Immature natural killer cell (primary cell): ENCODE measurements around the gene MCM9. TPM values are rescaled to one million over a fixed set of nuclear protein-coding genes. Genes with fewer than 3 reads are reported as not detected.
A peak's percentile ranks its signal among the peaks of the same experiment; 100 is the strongest.

Experiments used
- DNase-seq, 3 donors: peaks; one replicate each; pipeline ENCODE4 v3.0.0; 2022; ENCODE audit warnings: mixed read lengths in 1 of 3
- H3K27ac Mint-ChIP-seq, 6 donors: one replicate each; pipeline ENCODE4 v1.8.0; 2020; ENCODE audit warnings: mixed read lengths in 6 of 6, mild to moderate bottlenecking in 5 of 6, inconsistent platforms in 4 of 6, moderate library complexity in 3 of 6
- H3K27me3 Mint-ChIP-seq, 3 donors: one replicate each; pipeline ENCODE4 v1.8.0; 2020 to 2021; ENCODE audit warnings: low read depth in 3 of 3, mild to moderate bottlenecking in 3 of 3, mixed read lengths in 3 of 3, moderate library complexity in 3 of 3, inconsistent platforms in 1 of 3
- H3K36me3 Mint-ChIP-seq, 3 donors: one replicate each; pipeline ENCODE4 v1.8.0; 2020; ENCODE audit warnings: mixed read lengths in 3 of 3, inconsistent platforms in 2 of 3, mild to moderate bottlenecking in 2 of 3
- H3K4me1 Mint-ChIP-seq, 2 donors: one replicate each; pipeline ENCODE4 v1.8.0; 2020; ENCODE audit warnings: inconsistent platforms in 2 of 2, mild to moderate bottlenecking in 2 of 2, mixed read lengths in 2 of 2, moderate library complexity in 1 of 2
- H3K4me3 Mint-ChIP-seq, 5 donors: one replicate each; pipeline ENCODE4 v1.8.0; 2020; ENCODE audit warnings: mild to moderate bottlenecking in 5 of 5, mixed read lengths in 5 of 5, inconsistent platforms in 3 of 5, moderate library complexity in 3 of 5
- H3K9me3 Mint-ChIP-seq, 6 donors: one replicate each; pipeline ENCODE4 v1.8.0; 2020; ENCODE audit warnings: mild to moderate bottlenecking in 6 of 6, mixed read lengths in 6 of 6, inconsistent platforms in 4 of 6, moderate library complexity in 3 of 6
- polyA plus RNA-seq, 3 donors: library from polyadenylated mRNA; unstranded; fragments of 300-500 nt; fragmentation: Illumina TruSeq; gene quantifications; one replicate each; pipeline ENCODE4 v1.2.3, GENCODE V29; 2021

MCM9 gene
- polyA plus RNA-seq, 3 donors from 2014 or later, result 15.3 to 23.7 (median 16.8) TPM

DNA sequence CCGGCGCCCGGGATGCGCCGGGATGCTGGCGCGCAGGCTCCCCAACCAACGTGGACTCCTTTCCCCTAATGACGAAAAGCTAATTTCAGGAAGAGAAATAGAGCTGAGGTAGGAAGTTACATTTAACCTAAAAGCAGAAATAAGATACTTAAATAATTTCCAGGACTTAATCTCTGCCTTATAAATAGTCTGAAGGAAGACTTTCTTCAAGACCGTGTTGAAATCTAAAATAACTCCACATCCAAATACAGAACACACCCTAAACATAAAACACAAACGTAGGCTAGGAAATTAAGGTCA lies 39.7 kb downstream of the MCM9 start:
- H3K27me3 Mint-ChIP-seq, result peaks cover 12 to 17% (median 14%) of the 10 kb centered on the region in 3 donors
- peak overlapping the region; percentile 79 to 98 (median 88) for H3K4me3 Mint-ChIP-seq
- H3K36me3 Mint-ChIP-seq, result peaks cover 7 to 11% (median 11%) of the 10 kb centered on the region in 3 donors
- no peak for DNase-seq
- H3K9me3 Mint-ChIP-seq, result no peaks in the 10 kb centered on the region
- peaks cover 55 to 86% of the 10 kb centered on the region in 2 donors for H3K4me1 Mint-ChIP-seq
- H3K27ac Mint-ChIP-seq, result peak overlapping the region; percentile 83 to 93 (median 90)

GRCh38 chr6:118894425-118895260 lies 40.3 kb downstream of the MCM9 start:
- H3K4me1 Mint-ChIP-seq, result peaks cover 50 to 86% of the 10 kb centered on the region in 2 donors
- peak overlapping the region; percentile 94 to 97 (median 96) for H3K27ac Mint-ChIP-seq
- H3K4me3 Mint-ChIP-seq, result peak overlapping the region; percentile 91 to 100 (median 98)
- no peaks in the 10 kb centered on the region for H3K9me3 Mint-ChIP-seq
- DNase-seq, result peak; percentile 76 to 79 (median 77)
- peaks cover 12 to 17% (median 14%) of the 10 kb centered on the region in 3 donors for H3K27me3 Mint-ChIP-seq
- peaks cover 7 to 11% (median 8%) of the 10 kb centered on the region in 3 donors for H3K36me3 Mint-ChIP-seq

GRCh38 chr6:118893807-118894424 lies 41.0 kb downstream of the MCM9 start, which contains the start of gene ASF1A:
Gene ASF1A (plus strand): TSS chr6:118894152. CDS start chr6:118894414, 262 bp downstream.
- DNase-seq, result peak; percentile 88 to 93 (median 91)
- Mint-ChIP-seq H3K9me3 (no peaks in the 10 kb centered on the region), H3K36me3 (peaks cover 2 to 6% (median 4%) of the 10 kb centered on the region in 3 donors), H3K27me3 (peaks cover 12 to 17% (median 14%) of the 10 kb centered on the region in 3 donors), H3K27ac (peak within 1 kb of the TSS; percentile 95 to 98 (median 97)), H3K4me3 (peak within 1 kb of the TSS; percentile 91 to 100 (median 98)), H3K4me1 (peaks cover 44 to 84% of the 10 kb centered on the region in 2 donors)

- H3K4me1 Mint-ChIP-seq, result peaks cover 41 to 83% of the 10 kb centered on the region in 2 donors
- H3K4me3 Mint-ChIP-seq, result peak overlapping the region; percentile 91 to 100 (median 98)
- no peaks in the 10 kb centered on the region for H3K9me3 Mint-ChIP-seq
- peaks cover 0 to 2% (median 0%) of the 10 kb centered on the region in 3 donors for H3K36me3 Mint-ChIP-seq
- peak overlapping the region; percentile 95 to 98 (median 97) for H3K27ac Mint-ChIP-seq
- H3K27me3 Mint-ChIP-seq, result peaks cover 12 to 17% (median 14%) of the 10 kb centered on the region in 3 donors
- DNase-seq, result no peak
Measured at GRCh38 chr6:118893064-118893806, 41.7 kb downstream of the MCM9 start.

DNA sequence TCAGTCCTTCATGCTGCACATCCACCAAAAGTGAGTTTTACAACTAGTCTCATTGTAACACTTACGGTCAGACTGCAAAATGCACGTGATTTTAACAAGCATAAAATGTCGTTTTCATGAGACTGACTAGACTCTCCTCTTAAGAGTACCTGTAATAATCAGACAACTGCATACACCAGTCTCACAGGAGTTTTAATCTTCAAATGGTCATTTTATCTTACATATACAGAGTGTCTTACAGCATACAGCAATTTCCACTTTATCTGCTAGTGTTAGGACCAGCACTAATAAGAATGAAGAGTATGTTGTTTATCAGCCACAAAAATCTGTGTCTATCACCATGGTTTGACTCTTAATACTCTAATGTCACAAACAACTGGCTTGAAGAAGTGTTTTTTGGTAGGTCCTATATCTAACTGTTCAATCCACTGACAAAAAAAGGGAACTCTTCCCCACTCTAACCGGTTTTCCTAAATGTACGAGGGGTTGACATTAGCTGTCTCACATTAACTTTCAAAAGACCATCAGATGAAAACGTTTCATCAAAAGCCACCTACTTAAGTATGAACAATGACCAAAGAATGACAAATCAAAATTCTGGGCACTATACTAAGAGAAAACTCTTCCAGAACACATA lies 42.5 kb downstream of the MCM9 start:
- peak in 2 of 3 donors; percentile 12 to 15 for DNase-seq
- Mint-ChIP-seq H3K4me1 (peaks cover 37 to 81% of the 10 kb centered on the region in 2 donors), H3K27me3 (peaks cover 12 to 17% (median 14%) of the 10 kb centered on the region in 3 donors), H3K9me3 (no peaks in the 10 kb centered on the region), H3K36me3 (peaks cover 0 to 2% (median 0%) of the 10 kb centered on the region in 3 donors), H3K4me3 (peak overlapping the region; percentile 91 to 100 (median 98)), H3K27ac (peak overlapping the region; percentile 95 to 98 (median 97))

GRCh38 chr6:118890997-118891790 lies 43.8 kb downstream of the MCM9 start:
- peak overlapping the region in 4 of 5 donors; percentile 91 to 100 (median 98) for H3K4me3 Mint-ChIP-seq
- H3K27me3 Mint-ChIP-seq, result peaks cover 12 to 17% (median 14%) of the 10 kb centered on the region in 3 donors
- no peak for DNase-seq
- H3K27ac Mint-ChIP-seq, result peak overlapping the region; percentile 95 to 98 (median 97)
- H3K9me3 Mint-ChIP-seq, result no peaks in the 10 kb centered on the region
- peaks cover 36 to 85% of the 10 kb centered on the region in 2 donors for H3K4me1 Mint-ChIP-seq
- peaks cover 0 to 4% (median 2%) of the 10 kb centered on the region in 3 donors for H3K36me3 Mint-ChIP-seq

DNA sequence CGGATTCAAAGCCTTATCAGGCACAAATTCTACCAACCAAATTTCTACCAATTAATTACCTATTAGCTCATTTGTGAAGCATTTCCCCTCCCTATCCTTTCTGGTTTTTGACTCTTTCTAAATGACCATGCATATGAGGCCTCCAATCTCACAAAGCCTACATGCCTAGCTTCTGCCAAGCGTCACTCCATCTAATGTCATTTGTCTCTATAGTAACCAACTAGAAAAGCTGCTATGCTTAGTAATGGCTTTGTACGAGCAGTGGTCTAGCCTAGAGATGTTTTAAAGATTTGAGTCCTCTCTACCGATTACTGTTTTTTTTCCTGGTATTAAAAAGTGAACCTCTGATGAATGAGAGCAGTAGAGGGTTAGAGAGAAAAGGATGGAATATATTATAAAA lies 45.8 kb downstream of the MCM9 start:
- DNase-seq, result no peak
- Mint-ChIP-seq H3K4me1 (peaks cover 33 to 82% of the 10 kb centered on the region in 2 donors), H3K36me3 (peaks cover 0 to 4% (median 2%) of the 10 kb centered on the region in 3 donors), H3K9me3 (no peaks in the 10 kb centered on the region), H3K4me3 (no peak overlapping the region), H3K27ac (peak overlapping the region in 1 of 6 donors; percentile 39), H3K27me3 (peaks cover 9 to 10% (median 10%) of the 10 kb centered on the region in 3 donors)

DNA sequence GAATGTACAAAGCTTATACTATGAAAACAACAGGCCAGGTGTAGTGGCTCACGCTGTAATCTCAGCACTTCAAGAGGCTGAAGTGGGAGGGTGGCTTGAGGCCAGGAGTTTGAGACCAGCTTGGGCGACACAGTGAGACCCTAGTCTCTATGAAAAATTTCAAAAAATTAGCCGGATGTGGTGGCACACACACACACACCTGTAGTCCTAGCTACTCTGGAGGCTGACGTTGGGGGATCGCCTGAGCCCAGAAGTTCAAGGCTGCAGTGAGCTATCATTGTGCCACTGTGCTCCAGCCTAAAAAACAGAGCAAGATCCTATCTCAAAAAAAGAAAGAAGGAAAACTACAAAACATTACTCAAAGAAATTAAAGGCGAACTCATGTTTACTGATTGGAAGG lies 48.3 kb downstream of the MCM9 start:
- DNase-seq, result no peak
- peaks cover 0 to 9% (median 2%) of the 10 kb centered on the region in 3 donors for H3K36me3 Mint-ChIP-seq
- no peaks in the 10 kb centered on the region for H3K9me3 Mint-ChIP-seq
- H3K4me1 Mint-ChIP-seq, result peaks cover 25 to 82% of the 10 kb centered on the region in 2 donors
- peak overlapping the region in 1 of 6 donors; percentile 41 for H3K27ac Mint-ChIP-seq
- no peaks in the 10 kb centered on the region for H3K27me3 Mint-ChIP-seq
- H3K4me3 Mint-ChIP-seq, result no peak overlapping the region

DNA sequence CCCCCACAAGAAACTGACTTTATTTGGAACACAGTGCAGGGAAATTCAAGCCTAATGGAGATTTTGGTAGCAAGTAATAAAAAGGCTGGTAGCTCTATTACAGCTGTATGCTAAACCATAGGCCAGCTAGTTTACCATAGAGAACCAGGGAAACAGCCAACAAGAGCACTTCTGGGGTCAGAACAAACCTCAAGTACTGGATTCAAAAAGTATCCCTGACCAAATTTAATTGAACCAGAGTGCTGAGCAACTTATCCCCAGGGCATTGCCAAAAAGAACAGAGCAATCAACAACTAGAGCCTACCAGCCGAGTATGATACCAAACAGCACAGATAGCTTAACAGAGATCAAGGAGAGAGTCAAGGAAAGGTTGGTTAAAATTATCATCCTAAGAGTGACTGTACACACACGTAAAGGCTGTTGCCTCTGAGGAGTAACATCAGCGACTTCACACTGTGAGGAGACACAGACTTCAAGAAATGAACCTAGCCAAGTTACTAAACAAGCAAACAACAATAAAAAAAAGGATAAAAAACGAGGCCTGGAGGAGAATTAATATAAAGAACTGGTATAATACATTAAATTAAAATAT lies 52.5 kb downstream of the MCM9 start:
- Mint-ChIP-seq H3K27ac (no peak overlapping the region), H3K9me3 (peaks cover 0 to 2% (median 0%) of the 10 kb centered on the region in 6 donors), H3K27me3 (no peaks in the 10 kb centered on the region), H3K4me1 (peaks cover 26 to 80% of the 10 kb centered on the region in 2 donors), H3K4me3 (no peak overlapping the region), H3K36me3 (peaks cover 0 to 9% (median 2%) of the 10 kb centered on the region in 3 donors)
- DNase-seq, result no peak

DNA sequence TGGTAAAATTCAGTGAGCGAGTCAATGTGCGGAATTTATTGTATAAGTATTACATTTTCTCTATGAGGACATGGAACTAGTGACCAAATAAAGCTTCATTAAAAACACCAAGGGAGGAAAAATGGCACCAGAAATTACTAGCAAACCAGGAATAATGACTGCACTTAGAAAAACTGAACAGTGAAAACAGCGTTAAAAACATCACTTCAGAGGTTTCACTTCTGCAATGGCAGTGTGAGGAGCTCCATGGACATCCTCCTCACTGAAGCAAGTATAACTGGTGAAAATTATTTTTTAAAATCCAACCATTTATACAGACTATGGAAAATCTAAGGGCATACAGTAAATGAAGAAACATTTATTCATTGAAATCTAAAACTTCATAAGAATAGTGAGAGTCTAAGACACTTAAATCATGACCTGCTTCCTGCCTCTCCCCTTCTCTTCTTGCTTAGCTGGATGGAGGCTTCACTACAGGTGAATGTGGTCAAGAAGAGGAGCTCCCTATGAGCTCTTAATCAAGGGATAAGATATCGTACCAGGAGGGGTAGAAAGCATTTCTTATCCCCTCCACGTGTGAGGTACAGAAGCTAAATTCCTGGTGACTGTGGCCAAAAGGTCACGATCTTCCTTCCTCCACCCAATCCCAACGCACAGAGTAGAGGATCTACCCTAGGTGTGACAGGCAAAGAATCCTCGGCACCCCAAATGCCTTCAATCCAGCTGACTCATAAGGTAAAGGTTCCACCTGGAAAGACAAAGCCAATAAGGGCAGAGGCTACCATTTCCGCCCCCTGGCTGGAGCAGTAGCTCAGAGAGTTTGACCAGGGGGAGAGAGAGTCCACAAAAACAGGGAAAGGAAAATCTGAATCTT lies 53.3 kb downstream of the MCM9 start:
- Mint-ChIP-seq H3K36me3 (peaks cover 0 to 6% (median 3%) of the 10 kb centered on the region in 3 donors), H3K9me3 (peaks cover 0 to 2% (median 0%) of the 10 kb centered on the region in 6 donors), H3K4me3 (no peak overlapping the region), H3K4me1 (peaks cover 25 to 80% of the 10 kb centered on the region in 2 donors), H3K27me3 (no peaks in the 10 kb centered on the region), H3K27ac (peak overlapping the region in 1 of 6 donors; percentile 6)
- no peak for DNase-seq

GRCh38 chr6:118877806-118878205 lies 57.2 kb downstream of the MCM9 start:
- Mint-ChIP-seq H3K9me3 (peaks cover 0 to 2% (median 0%) of the 10 kb centered on the region in 6 donors), H3K4me1 (peaks cover 28 to 67% of the 10 kb centered on the region in 2 donors), H3K36me3 (peaks cover 0 to 5% (median 3%) of the 10 kb centered on the region in 3 donors), H3K27me3 (no peaks in the 10 kb centered on the region), H3K27ac (no peak overlapping the region), H3K4me3 (no peak overlapping the region)
- DNase-seq, result no peak
